OCI-LY3 (cell line): ENCODE results near the gene AVEN.

Experiments
- CTCF ChIP-seq: fragments of 200-600, 300-600 bp; sonication (generic); IDR thresholded peaks from 2 replicates; pipeline ENCODE4 v1.5.1; 2014; ENCODE audit warnings: antibody characterized with exemption, low read length, low read depth
- EZH2phosphoT487 ChIP-seq: fragments of 200-600 bp; shearing (Covaris generic); IDR thresholded peaks from 2 replicates; pipeline ENCODE4 v1.6.1; 2018; ENCODE audit warnings: antibody characterized with exemption, mixed run types, low read depth

DNA sequence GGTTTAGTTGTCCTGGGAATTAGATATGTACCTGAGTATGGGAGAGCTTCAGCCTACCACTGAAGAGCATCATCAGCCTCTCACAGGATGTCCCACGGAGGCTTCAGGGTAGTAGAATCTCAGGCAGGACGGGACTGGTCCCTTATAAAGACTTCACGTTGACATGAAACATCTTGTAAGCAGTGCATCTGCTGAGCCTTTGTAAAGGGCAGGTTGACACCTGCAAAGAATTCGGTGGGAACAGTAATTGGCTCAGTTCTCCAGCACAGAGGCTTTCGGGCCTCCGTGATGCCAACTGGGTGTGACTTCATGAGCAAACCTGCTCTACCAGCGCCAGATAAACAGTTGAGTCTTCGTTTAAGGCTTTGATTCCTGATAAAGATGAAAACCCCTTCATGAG is 26.9 kb upstream of the AVEN start:
- TF ChIP-seq CTCF = no peak
- no peak for TF ChIP-seq EZH2phosphoT487
